Effector memory CD8-positive, alpha-beta T cell (primary cell): ENCODE results near the gene SHOC1.
"Not testable (repeated sequence)": the region's sequence is repeated elsewhere in the genome, so short reads cannot be mapped to it uniquely, and the experiment has no call there.

Source experiments
- ATAC-seq: fragments of 150-1000 bp; cut with Tn5 transposase; replicated peaks from 2 replicates; pipeline ENCODE4 v1.10.0; 2021; ENCODE audit warnings: mild to moderate bottlenecking, moderate library complexity
- DNase-seq, 3 experiments: peaks; one replicate each; pipeline ENCODE4 v3.0.0; 2021
- H3K27ac Mint-ChIP-seq, 2 donors: one replicate each; pipeline ENCODE4 v1.8.0; 2022; ENCODE audit warnings: mild to moderate bottlenecking in 2 of 2, mixed read lengths in 2 of 2, moderate library complexity in 2 of 2
- H3K27me3 Mint-ChIP-seq, 2 donors: one replicate each; pipeline ENCODE4 v1.8.0; 2022; ENCODE audit warnings: mixed read lengths in 2 of 2
- H3K36me3 Mint-ChIP-seq: one replicate; pipeline ENCODE4 v1.8.0; 2022; ENCODE audit warnings: mild to moderate bottlenecking, moderate library complexity, mixed read lengths; ENCODE audit not compliant: insufficient read depth
- H3K4me1 Mint-ChIP-seq, 2 donors: one replicate each; pipeline ENCODE4 v1.8.0; 2022; ENCODE audit warnings: low read depth in 2 of 2, mixed read lengths in 2 of 2
- H3K4me3 Mint-ChIP-seq, 2 donors: one replicate each; pipeline ENCODE4 v1.8.0; 2022; ENCODE audit warnings: mild to moderate bottlenecking in 2 of 2, mixed read lengths in 2 of 2, moderate library complexity in 2 of 2
- H3K9me3 Mint-ChIP-seq, 2 donors: one replicate each; pipeline ENCODE4 v1.8.0; 2022; ENCODE audit warnings: mixed read lengths in 2 of 2

The SHOC1 gene

DNA sequence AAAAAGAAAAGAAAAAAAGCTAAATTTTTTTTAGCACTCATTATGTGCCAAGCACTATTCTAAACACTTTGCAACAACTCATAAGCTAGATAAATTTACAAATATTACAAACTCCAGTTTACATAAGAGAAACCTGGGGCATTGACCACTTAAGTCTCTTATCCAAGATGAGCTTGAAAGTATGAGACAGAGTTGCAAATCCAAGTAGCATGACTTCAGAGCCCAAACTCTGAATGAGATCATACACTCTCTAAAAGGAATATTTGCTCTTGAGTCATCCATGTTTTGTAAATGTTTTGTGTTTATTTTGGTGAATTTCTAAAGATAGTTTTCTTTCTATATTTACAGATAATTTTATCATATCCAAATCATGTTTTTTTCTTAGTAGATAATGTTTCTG, 4.0 kb upstream of the SHOC1 start:
- H3K4me3 Mint-ChIP-seq = no peak overlapping the region
- H3K36me3 Mint-ChIP-seq = no peaks in the 10 kb centered on the region
- ATAC-seq (no peak), DNase-seq (no peak)
- H3K27me3 Mint-ChIP-seq = peaks cover 0 to 5% of the 10 kb centered on the region in 2 donors
- no peak overlapping the region for H3K27ac Mint-ChIP-seq
- H3K9me3 Mint-ChIP-seq = no peaks in the 10 kb centered on the region
- H3K4me1 Mint-ChIP-seq = peaks cover 2 to 13% of the 10 kb centered on the region in 2 donors

GRCh38 chr9:111795557-111795839, 761 bp upstream of the SHOC1 start:
- ATAC-seq (no peak), DNase-seq (no peak)
- Mint-ChIP-seq H3K9me3 (no peaks in the 10 kb centered on the region), H3K4me1 (peaks cover 0 to 6% of the 10 kb centered on the region in 2 donors), H3K4me3 (no peak overlapping the region), H3K27me3 (peaks cover 0 to 4% of the 10 kb centered on the region in 2 donors), H3K36me3 (no peaks in the 10 kb centered on the region), H3K27ac (no peak overlapping the region)

DNA sequence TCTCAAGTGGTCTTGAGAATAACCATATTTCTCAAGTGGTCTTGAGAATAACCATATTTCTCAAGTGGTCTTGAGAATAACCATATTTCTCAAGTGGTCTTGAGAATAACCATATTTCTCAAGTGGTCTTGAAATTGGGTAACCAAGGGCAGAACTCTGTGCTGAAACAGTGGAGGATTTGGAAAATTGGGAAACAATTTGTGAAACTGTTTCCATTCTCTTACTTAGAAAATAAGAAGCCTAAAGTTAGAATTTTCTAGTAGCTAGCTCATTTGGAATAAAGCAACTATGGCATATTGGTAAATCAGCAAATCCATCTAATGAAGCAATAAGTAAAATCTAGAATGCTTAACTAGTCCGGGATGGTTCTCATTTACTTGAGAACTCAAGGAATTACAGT, 2.9 kb downstream of the SHOC1 start:
- H3K4me1 Mint-ChIP-seq, ATAC-seq, H3K36me3 Mint-ChIP-seq, H3K9me3 Mint-ChIP-seq, H3K27ac Mint-ChIP-seq, DNase-seq, H3K4me3 Mint-ChIP-seq, H3K27me3 Mint-ChIP-seq: not testable (repeated sequence)

GRCh38 chr9:111789881-111790280, 4.9 kb downstream of the SHOC1 start:
- no peak for ATAC-seq
- DNase-seq = no peak
- Mint-ChIP-seq H3K27ac (no peak overlapping the region), H3K4me3 (no peak overlapping the region), H3K27me3 (peaks cover 0 to 2% of the 10 kb centered on the region in 2 donors), H3K36me3 (no peaks in the 10 kb centered on the region), H3K9me3 (peaks cover 0 to 2% of the 10 kb centered on the region in 2 donors), H3K4me1 (no peaks in the 10 kb centered on the region)

DNA sequence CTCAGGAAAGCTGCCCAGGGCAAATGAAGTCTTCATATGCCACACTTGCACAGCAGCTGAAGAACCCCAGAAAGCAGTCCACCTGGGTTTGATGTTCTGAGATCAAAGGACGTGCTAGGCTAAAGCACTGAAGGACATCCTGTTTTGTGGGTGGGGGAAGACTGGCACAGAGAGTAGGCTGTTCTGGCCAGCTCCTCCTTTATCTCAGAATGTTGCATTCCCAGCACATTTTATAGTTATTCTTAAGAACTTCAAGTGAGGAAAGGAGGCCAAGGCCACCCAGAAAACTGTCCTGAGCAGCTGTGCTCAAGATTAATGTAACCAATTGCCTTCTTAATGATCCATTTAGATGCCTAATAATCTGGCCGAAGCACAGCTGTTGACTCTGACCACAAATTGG, 10.9 kb downstream of the SHOC1 start:
- H3K27ac Mint-ChIP-seq = no peak overlapping the region
- no peak for DNase-seq
- no peak for ATAC-seq
- no peaks in the 10 kb centered on the region for H3K4me1 Mint-ChIP-seq
- peaks cover 0 to 2% of the 10 kb centered on the region in 2 donors for H3K9me3 Mint-ChIP-seq
- no peaks in the 10 kb centered on the region for H3K27me3 Mint-ChIP-seq
- no peaks in the 10 kb centered on the region for H3K36me3 Mint-ChIP-seq
- H3K4me3 Mint-ChIP-seq = no peak overlapping the region

DNA sequence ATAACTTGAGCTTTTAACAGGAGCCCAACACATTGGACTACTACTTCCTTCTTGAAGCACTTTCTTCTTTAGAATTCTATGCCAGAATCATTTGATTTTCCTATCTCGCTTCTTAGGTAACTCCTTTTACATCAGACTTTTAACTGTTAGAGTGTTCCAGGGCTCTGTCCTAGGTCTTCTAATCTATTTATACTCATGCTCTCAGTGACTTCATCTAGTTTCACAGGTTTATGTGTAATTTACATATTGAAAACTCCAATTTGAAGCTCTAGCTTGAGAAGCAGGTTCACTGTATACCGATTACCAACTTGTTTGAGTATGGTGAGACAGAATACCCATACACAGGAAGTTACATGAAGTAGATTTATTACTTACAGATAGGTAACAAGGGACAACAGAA, 11.3 kb downstream of the SHOC1 start:
- Mint-ChIP-seq H3K27ac (no peak overlapping the region), H3K4me1 (no peaks in the 10 kb centered on the region), H3K27me3 (no peaks in the 10 kb centered on the region), H3K4me3 (no peak overlapping the region), H3K9me3 (peaks cover 0 to 2% of the 10 kb centered on the region in 2 donors), H3K36me3 (no peaks in the 10 kb centered on the region)
- no peak for DNase-seq
- ATAC-seq = no peak

DNA sequence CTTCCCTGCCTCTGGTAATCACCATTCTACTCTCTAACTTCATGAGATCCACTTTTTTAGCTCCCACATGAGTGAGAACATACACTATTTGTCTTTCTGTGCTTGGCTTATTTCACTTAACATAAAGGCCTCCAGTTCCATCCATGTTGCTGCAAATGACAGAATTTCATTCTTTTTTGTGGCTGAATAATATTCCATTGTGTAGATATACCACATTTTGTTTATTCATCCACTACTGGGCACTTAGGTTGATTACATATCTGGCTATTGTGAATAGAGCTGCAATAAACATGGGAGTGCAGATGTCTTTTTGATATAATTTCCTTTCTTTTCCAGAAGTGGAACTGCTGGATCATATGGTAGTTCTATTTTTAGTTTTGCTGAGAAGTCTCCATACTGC, 28.7 kb downstream of the SHOC1 start:
- no peak overlapping the region for H3K27ac Mint-ChIP-seq
- ATAC-seq (no peak), DNase-seq (no peak)
- H3K36me3 Mint-ChIP-seq = no peaks in the 10 kb centered on the region
- no peaks in the 10 kb centered on the region for H3K4me1 Mint-ChIP-seq
- H3K9me3 Mint-ChIP-seq = peaks cover 0 to 6% of the 10 kb centered on the region in 2 donors
- H3K4me3 Mint-ChIP-seq = no peak overlapping the region
- no peaks in the 10 kb centered on the region for H3K27me3 Mint-ChIP-seq

DNA sequence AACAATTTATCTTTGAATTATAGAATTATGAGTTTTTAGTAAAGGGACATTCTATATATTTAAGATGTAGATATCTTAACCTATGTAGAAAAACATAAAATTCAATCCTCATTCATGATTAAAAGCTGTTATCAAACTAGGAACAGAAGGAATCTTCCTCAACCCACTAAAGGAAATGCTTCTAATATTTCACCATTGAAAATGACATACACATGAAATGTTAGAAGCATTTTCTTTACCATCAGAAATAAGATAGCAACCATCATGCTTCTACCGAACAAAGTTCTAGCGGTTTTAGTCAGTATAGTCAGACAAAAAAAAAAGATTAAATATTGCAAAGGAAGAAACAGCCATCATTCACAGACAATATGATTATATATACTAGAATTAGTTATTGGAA, 32.2 kb downstream of the SHOC1 start:
- Mint-ChIP-seq H3K4me1 (peaks cover 1 to 5% of the 10 kb centered on the region in 2 donors), H3K9me3 (peaks cover 0 to 6% of the 10 kb centered on the region in 2 donors), H3K36me3 (no peaks in the 10 kb centered on the region), H3K27ac (no peak overlapping the region), H3K4me3 (no peak overlapping the region), H3K27me3 (no peaks in the 10 kb centered on the region)
- ATAC-seq (no peak), DNase-seq (no peak)

DNA sequence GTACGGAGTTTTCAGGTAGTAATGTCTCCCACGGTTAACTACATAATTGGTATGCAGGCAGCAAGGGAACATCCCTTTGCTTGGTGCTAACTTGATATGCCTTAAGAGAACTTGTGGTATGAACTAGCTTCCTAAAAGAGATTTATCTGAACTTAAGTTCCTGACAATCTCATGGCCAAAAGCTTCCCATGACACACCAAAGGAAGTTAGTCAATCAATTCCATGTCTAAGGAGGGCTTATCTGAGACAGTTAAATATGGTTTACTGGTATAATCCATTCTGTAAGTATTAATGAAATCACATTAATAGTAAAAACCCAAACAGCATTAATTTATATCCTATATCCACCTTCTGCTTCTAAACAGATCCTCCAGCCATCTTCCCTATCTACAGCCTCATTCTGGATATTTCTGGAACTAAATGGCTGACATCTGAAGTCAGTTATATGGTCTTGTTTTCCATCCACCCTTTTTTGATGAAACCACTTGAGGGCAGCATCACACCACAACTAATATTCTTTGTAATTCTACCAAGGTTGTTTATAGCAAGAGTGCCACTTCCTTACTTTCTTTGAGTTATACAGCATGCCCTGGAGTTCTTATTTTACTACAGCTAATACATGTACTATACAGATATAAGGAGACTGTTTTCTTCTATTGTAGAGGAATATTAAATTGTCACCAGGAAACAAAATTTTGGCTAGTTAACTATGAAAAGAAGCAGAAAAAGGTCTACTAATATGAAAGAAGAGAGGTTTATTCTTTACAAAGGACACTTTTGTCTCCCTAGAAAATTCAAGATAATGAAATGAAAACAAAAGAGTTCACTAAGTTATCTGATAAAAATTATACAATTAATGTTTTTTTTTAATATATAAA, 34.7 kb downstream of the SHOC1 start:
- no peaks in the 10 kb centered on the region for H3K9me3 Mint-ChIP-seq
- H3K4me3 Mint-ChIP-seq = no peak overlapping the region
- peak; percentile 56 to 66 (median 59) for DNase-seq
- H3K27me3 Mint-ChIP-seq = no peaks in the 10 kb centered on the region
- peaks cover 1 to 5% of the 10 kb centered on the region in 2 donors for H3K4me1 Mint-ChIP-seq
- H3K27ac Mint-ChIP-seq = no peak overlapping the region
- no peaks in the 10 kb centered on the region for H3K36me3 Mint-ChIP-seq
- peak; percentile 66 for ATAC-seq

- ATAC-seq (no peak), DNase-seq (no peak)
- Mint-ChIP-seq H3K27me3 (peaks cover 0 to 11% of the 10 kb centered on the region in 2 donors), H3K9me3 (peaks cover 0 to 4% of the 10 kb centered on the region in 2 donors), H3K4me3 (no peak overlapping the region), H3K36me3 (no peaks in the 10 kb centered on the region), H3K4me1 (no peaks in the 10 kb centered on the region), H3K27ac (no peak overlapping the region)
Observed at GRCh38 chr9:111754800-111755199, 39.9 kb downstream of the SHOC1 start.

- H3K36me3 Mint-ChIP-seq = no peaks in the 10 kb centered on the region
- DNase-seq (no peak), ATAC-seq (no peak)
- H3K27ac Mint-ChIP-seq = no peak overlapping the region
- peaks cover 0 to 4% of the 10 kb centered on the region in 2 donors for H3K9me3 Mint-ChIP-seq
- H3K4me1 Mint-ChIP-seq = no peaks in the 10 kb centered on the region
- no peak overlapping the region for H3K4me3 Mint-ChIP-seq
- H3K27me3 Mint-ChIP-seq = peaks cover 0 to 11% of the 10 kb centered on the region in 2 donors
Observed at GRCh38 chr9:111752455-111752854, 42.3 kb downstream of the SHOC1 start.
